Panc1 (cell line): ENCODE results near the gene TMED10. TPM values are rescaled to one million over a fixed set of nuclear protein-coding genes. Genes with fewer than 3 reads are reported as not detected.

Source experiments
- ATAC-seq: fragments of 200-7000 bp; cut with Tn5 transposase; 2 replicates; pipeline ENCODE4 v1.9.1; 2020; ENCODE audit warnings: mild to moderate bottlenecking, moderate library complexity
- BruUV-seq: library from RNA; stranded (reverse); fragments of 400-500 nt; replicated peaks from 2 replicates; lab custom pipeline; 2021; lab: Mats Ljungman, UMichigan
- CTCF ChIA-PET: fragments of 300-600 bp; sonication (Branson Sonifier 250); formaldehyde crosslinking; loops from one replicate; lab custom pipeline; 2022; ENCODE audit warnings: antibody characterized with exemption; lab: Charles Lee
- POLR2A ChIA-PET: fragments of 300-600 bp; sonication (Branson Sonifier 250); formaldehyde crosslinking; loops from one replicate; lab custom pipeline; 2022; ENCODE audit warnings: antibody characterized with exemption; lab: Charles Lee
- DNase-seq: peaks from one replicate; pipeline ENCODE4 v3.0.0-alpha.2; 2010; ENCODE audit warnings: low read depth, low spot score
- H3K27ac ChIP-seq: 2 replicates; pipeline ENCODE4 v1.5.1; 2011; ENCODE audit warnings: mild to moderate bottlenecking, low read length, inconsistent platforms
- H3K27me3 ChIP-seq: fragments of 200-500 bp; sonication (Bioruptor generic); 2 replicates; pipeline ENCODE4 v1.6.0; 2014; ENCODE audit warnings: low read length, inconsistent platforms; ENCODE audit not compliant: control insufficient read depth, insufficient read depth
- H3K36me3 ChIP-seq: fragments of 200-500 bp; sonication (Bioruptor generic); 2 replicates; pipeline ENCODE4 v1.5.1; 2014; ENCODE audit warnings: inconsistent platforms, mild to moderate bottlenecking, low read length, moderate library complexity; ENCODE audit not compliant: control insufficient read depth, insufficient read depth
- H3K4me1 ChIP-seq: 2 replicates; pipeline ENCODE4 v1.5.1; 2011; ENCODE audit warnings: inconsistent platforms, mild to moderate bottlenecking, low read length, moderate library complexity; ENCODE audit not compliant: control insufficient read depth, insufficient read depth
- H3K4me3 ChIP-seq, 2 experiments: 2 replicates each; pipeline ENCODE4 v1.5.1; 2011 to 2012; ENCODE audit warnings: low read depth in 2 of 2, low read length in 2 of 2, mild to moderate bottlenecking in 2 of 2, inconsistent platforms in 1 of 2, moderate library complexity in 1 of 2
- H3K9me3 ChIP-seq: fragments of 200-500 bp; sonication (Bioruptor generic); 2 replicates; pipeline ENCODE4 v1.5.1; 2014; ENCODE audit warnings: low read depth, mild to moderate bottlenecking, inconsistent platforms, low read length, moderate library complexity; ENCODE audit not compliant: control insufficient read depth, insufficient read depth
- POLR2AphosphoS5 ChIP-seq: IDR thresholded peaks from 2 replicates; pipeline ENCODE4 v1.6.1; 2012; ENCODE audit warnings: mild to moderate bottlenecking, low read depth, low read length, moderate library complexity
- REST ChIP-seq, 2 experiments: IDR thresholded peaks; 2 replicates each; pipeline ENCODE4 v1.6.1; 2011 to 2012; ENCODE audit warnings: low read depth in 2 of 2, control low read depth in 1 of 2, low read length in 1 of 2, mild to moderate bottlenecking in 1 of 2, moderate library complexity in 1 of 2; ENCODE audit not compliant: insufficient read depth in 1 of 2
- SIN3A ChIP-seq: IDR thresholded peaks from 2 replicates; pipeline ENCODE4 v1.6.1; 2012; ENCODE audit warnings: low read depth, mild to moderate bottlenecking, low read length, moderate library complexity, borderline replicate concordance; ENCODE audit not compliant: insufficient read depth
- TCF7L2 ChIP-seq: IDR thresholded peaks from 2 replicates; pipeline ENCODE4 v1.6.1; 2011; ENCODE audit warnings: mild to moderate bottlenecking, low read depth, low read length, inconsistent platforms
- in situ Hi-C: cut with HindIII; loops from 2 replicates; pipeline ENCODE4 v1.10.0; 2016; ENCODE audit warnings: low sequenced_read_pairs, low pct_unique_long_range_greater_than_20kb
- intact Hi-C: fragments of 100-400 bp; cut with micrococcal nuclease; formaldehyde crosslinking; loops from one replicate; pipeline ENCODE4 v1.10.0; 2022; ENCODE audit not compliant: unreplicated experiment
- total RNA-seq: library from RNA; stranded (reverse); gene quantifications from one replicate; pipeline ENCODE4 v1.2.1, GENCODE V29; 2021; ENCODE audit not compliant: unreplicated experiment
- TF ChIP-seq, protein P1 (sequence below): fragments of 450-650 bp; IDR thresholded peaks from 2 replicates; pipeline ENCODE4 v1.5.1; 2017; ENCODE audit warnings: mild to moderate bottlenecking

TMED10 gene
- total RNA-seq, 1 experiment from 2014 or later, result 183 TPM

DNA sequence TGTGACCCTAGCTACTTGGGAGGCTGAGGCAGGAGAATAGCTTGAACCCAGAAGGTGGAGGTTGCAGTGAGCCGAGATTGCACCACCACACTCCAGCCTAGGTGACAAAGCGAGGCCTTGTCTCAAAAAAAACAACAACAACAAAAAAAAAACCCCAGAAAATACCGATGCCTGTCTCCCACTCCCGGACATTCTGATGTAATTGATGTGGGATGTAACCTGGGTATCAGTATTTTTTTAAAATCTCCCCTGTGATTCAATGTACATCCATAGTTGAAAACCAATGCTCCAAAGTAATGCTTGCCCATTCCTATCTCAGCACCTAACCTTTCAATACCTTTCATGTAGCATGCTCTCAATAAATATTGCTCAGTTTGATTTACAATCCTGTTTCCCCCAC lies 11.7 kb upstream of the TMED10 start:
- CTCF ChIA-PET, result no interaction called here
- no peaks in the 10 kb centered on the region for H3K4me1 ChIP-seq
- H3K27me3 ChIP-seq, result no peaks in the 10 kb centered on the region
- no peaks in the 10 kb centered on the region for H3K36me3 ChIP-seq
- no peak overlapping the region for H3K4me3 ChIP-seq
- DNase-seq, result no peak
- BruUV-seq, result no TSS peak
- H3K9me3 ChIP-seq, result no peaks in the 10 kb centered on the region
- in situ Hi-C loops, result no loop called here
- POLR2A ChIA-PET, result no interaction called here
- TF ChIP-seq POLR2AphosphoS5, result no peak
- TF ChIP-seq TCF7L2, result no peak
- TF ChIP-seq SIN3A, result no peak
- TF ChIP-seq, protein P1, sequence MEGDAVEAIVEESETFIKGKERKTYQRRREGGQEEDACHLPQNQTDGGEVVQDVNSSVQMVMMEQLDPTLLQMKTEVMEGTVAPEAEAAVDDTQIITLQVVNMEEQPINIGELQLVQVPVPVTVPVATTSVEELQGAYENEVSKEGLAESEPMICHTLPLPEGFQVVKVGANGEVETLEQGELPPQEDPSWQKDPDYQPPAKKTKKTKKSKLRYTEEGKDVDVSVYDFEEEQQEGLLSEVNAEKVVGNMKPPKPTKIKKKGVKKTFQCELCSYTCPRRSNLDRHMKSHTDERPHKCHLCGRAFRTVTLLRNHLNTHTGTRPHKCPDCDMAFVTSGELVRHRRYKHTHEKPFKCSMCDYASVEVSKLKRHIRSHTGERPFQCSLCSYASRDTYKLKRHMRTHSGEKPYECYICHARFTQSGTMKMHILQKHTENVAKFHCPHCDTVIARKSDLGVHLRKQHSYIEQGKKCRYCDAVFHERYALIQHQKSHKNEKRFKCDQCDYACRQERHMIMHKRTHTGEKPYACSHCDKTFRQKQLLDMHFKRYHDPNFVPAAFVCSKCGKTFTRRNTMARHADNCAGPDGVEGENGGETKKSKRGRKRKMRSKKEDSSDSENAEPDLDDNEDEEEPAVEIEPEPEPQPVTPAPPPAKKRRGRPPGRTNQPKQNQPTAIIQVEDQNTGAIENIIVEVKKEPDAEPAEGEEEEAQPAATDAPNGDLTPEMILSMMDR, result no peak
- no peak for TF ChIP-seq REST (IDR thresholded peaks at IDR 0.05; ENCODE audit: insufficient read depth in 1 of 2, low read depth in 2 of 2, low read length in 1 of 2)
- ATAC-seq, result no peak
- intact Hi-C loops, result no loop called here
- H3K27ac ChIP-seq, result no peak overlapping the region

- ChIA-PET CTCF (no interaction called here), POLR2A (no interaction called here)
- H3K36me3 ChIP-seq, result no peaks in the 10 kb centered on the region
- no peaks in the 10 kb centered on the region for H3K4me1 ChIP-seq
- H3K4me3 ChIP-seq, result no peak overlapping the region
- ATAC-seq, result no peak
- H3K27ac ChIP-seq, result no peak overlapping the region
- H3K27me3 ChIP-seq, result no peaks in the 10 kb centered on the region
- in situ Hi-C loops (no loop called here), intact Hi-C loops (no loop called here)
- TF ChIP-seq REST (IDR thresholded peaks at IDR 0.05; ENCODE audit: insufficient read depth in 1 of 2, low read depth in 2 of 2, low read length in 1 of 2) (no peak), SIN3A (no peak), POLR2AphosphoS5 (no peak), TCF7L2 (no peak)
- TF ChIP-seq, protein P1, result no peak
- no peak for DNase-seq
- no peaks in the 10 kb centered on the region for H3K9me3 ChIP-seq
- no TSS peak for BruUV-seq
Observed at GRCh38 chr14:75186953-75187352, 10.5 kb upstream of the TMED10 start.
